ENCODE measurements around the gene ADAM12.

ADAM12 gene

DNA sequence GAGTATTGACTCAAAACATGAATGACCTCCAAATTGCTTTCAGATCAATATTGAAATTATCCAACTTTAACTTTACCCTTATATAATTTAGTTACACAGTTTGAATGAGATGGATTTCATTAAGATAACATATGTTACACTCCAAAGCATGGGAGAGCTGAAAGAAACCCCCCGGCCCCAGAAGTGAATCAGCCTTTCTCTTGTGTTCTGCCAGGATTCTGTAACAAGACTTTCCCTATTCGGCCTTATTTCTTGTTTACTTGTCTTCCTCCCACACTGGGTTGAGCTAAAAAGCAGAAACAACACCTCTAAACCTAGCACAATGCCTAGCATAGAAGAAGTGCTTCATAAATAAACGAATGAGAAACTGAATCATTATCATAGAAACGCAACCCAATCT is 224.8 kb downstream of the ADAM12 start:
- no peak for TF ChIP-seq EZH2phosphoT487 (IDR thresholded peaks at IDR 0.05; ENCODE audit: low read length)
- no peak for TF ChIP-seq EZH2 (optimal IDR thresholded peaks at IDR 0.05; ENCODE audit: low read depth, low read length)
- TF ChIP-seq, protein P1, sequence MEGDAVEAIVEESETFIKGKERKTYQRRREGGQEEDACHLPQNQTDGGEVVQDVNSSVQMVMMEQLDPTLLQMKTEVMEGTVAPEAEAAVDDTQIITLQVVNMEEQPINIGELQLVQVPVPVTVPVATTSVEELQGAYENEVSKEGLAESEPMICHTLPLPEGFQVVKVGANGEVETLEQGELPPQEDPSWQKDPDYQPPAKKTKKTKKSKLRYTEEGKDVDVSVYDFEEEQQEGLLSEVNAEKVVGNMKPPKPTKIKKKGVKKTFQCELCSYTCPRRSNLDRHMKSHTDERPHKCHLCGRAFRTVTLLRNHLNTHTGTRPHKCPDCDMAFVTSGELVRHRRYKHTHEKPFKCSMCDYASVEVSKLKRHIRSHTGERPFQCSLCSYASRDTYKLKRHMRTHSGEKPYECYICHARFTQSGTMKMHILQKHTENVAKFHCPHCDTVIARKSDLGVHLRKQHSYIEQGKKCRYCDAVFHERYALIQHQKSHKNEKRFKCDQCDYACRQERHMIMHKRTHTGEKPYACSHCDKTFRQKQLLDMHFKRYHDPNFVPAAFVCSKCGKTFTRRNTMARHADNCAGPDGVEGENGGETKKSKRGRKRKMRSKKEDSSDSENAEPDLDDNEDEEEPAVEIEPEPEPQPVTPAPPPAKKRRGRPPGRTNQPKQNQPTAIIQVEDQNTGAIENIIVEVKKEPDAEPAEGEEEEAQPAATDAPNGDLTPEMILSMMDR (IDR thresholded peaks at IDR 0.05; ENCODE audit: low read length): no peak
- H3K4me1 ChIP-seq (ENCODE audit: low read length): no peaks in the 10 kb centered on the region
- no peaks in the 10 kb centered on the region for H3K9me2 ChIP-seq (replicated peaks; ENCODE audit: insufficient read depth, low read length)
- no peaks in the 10 kb centered on the region for H3K27me3 ChIP-seq (replicated peaks; ENCODE audit: insufficient read depth, low read length)
- no peak overlapping the region for H3K27ac ChIP-seq (ENCODE audit: low read length)
- H4K20me1 ChIP-seq (ENCODE audit: insufficient read depth, low read length): no peaks in the 10 kb centered on the region
- DNase-seq: no peak
- H3F3A ChIP-seq (ENCODE audit: insufficient read depth, low read length): no peaks in the 10 kb centered on the region
- no peak overlapping the region for H2AFZ ChIP-seq (ENCODE audit: low read length)
- no peaks in the 10 kb centered on the region for H3K79me2 ChIP-seq (ENCODE audit: low read length)
- H3K9ac ChIP-seq (ENCODE audit: low read length): no peak overlapping the region
- H3K36me3 ChIP-seq (replicated peaks; ENCODE audit: insufficient read depth, low read length): no peaks in the 10 kb centered on the region
- H3K4me2 ChIP-seq (ENCODE audit: low read depth, low read length): no peak overlapping the region
- no peak overlapping the region for H3K4me3 ChIP-seq (ENCODE audit: low read length)
- H3K9me3 ChIP-seq (replicated peaks; ENCODE audit: insufficient read depth, low read length): no peaks in the 10 kb centered on the region

DNA sequence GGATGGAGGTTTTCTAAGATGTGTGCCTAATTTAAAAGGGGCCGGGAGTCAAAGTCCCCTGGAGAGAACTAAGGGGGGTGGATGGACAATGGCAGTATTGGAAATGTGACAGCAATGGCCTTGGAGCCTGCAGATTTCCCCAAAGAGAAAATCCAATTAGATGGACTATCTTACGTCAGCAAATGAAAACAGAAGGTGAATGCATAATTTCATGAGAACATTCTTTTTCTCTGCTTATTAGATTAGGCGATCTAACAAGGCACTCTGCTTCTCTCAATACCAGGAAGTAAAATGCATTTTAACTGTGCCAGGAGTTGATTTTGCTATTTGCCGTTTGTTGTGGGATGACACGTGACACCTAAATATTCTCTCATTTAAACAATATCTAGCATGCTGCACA is 226.6 kb downstream of the ADAM12 start:
- Histone ChIP-seq H3K4me3 (ENCODE audit: low read length) (no peak overlapping the region), H4K20me1 (ENCODE audit: insufficient read depth, low read length) (no peaks in the 10 kb centered on the region), H3K27me3 (replicated peaks; ENCODE audit: insufficient read depth, low read length) (no peaks in the 10 kb centered on the region), H3K36me3 (replicated peaks; ENCODE audit: insufficient read depth, low read length) (no peaks in the 10 kb centered on the region), H3K9me2 (replicated peaks; ENCODE audit: insufficient read depth, low read length) (no peaks in the 10 kb centered on the region), H3F3A (ENCODE audit: insufficient read depth, low read length) (no peaks in the 10 kb centered on the region), H3K4me2 (ENCODE audit: low read depth, low read length) (no peak overlapping the region), H3K9ac (ENCODE audit: low read length) (no peak overlapping the region), H3K27ac (ENCODE audit: low read length) (no peak overlapping the region), H3K9me3 (replicated peaks; ENCODE audit: insufficient read depth, low read length) (no peaks in the 10 kb centered on the region), H3K79me2 (ENCODE audit: low read length) (no peaks in the 10 kb centered on the region), H2AFZ (ENCODE audit: low read length) (no peak overlapping the region), H3K4me1 (ENCODE audit: low read length) (no peaks in the 10 kb centered on the region)
- TF ChIP-seq EZH2 (optimal IDR thresholded peaks at IDR 0.05; ENCODE audit: low read depth, low read length) (no peak), EZH2phosphoT487 (IDR thresholded peaks at IDR 0.05; ENCODE audit: low read length) (no peak)
- TF ChIP-seq, protein P1 (IDR thresholded peaks at IDR 0.05; ENCODE audit: low read length): no peak
- no peak for DNase-seq

DNA sequence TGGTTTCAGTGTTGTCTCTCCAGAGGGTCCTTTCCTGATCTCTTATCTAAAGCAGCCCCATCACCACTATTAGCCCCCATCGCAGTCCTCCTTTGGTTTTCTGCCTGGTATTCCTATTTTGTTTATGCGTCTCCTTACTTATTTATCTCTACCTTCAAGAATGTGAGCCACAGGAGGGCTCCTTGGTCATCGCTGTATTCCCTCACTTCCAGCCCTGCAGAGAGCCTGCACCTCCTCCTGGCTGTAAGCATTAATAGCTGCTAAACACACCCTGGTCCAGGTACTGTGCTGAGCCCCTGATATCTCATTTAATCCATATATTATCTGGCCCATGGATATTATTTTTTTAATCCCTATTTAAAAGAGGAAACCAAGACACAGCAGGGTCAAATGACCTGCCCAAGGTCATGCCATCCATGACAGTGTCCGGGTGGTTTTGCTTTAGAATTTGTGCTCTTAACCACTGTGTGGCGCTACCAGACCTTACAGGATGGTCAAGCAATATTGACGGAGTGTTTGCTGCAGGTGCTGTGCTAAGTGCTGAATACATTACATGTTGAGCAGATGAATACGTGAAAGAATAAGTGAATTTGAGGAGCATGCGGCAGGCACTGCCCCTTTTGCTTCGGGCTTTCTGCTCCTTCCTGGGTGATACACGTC is 227.2 kb downstream of the ADAM12 start:
- Histone ChIP-seq H3K27ac (ENCODE audit: low read length) (no peak overlapping the region), H3K79me2 (ENCODE audit: low read length) (no peaks in the 10 kb centered on the region), H3F3A (ENCODE audit: insufficient read depth, low read length) (no peaks in the 10 kb centered on the region), H3K9ac (ENCODE audit: low read length) (no peak overlapping the region), H3K27me3 (replicated peaks; ENCODE audit: insufficient read depth, low read length) (no peaks in the 10 kb centered on the region), H4K20me1 (ENCODE audit: insufficient read depth, low read length) (no peaks in the 10 kb centered on the region), H3K9me3 (replicated peaks; ENCODE audit: insufficient read depth, low read length) (no peaks in the 10 kb centered on the region), H3K4me2 (ENCODE audit: low read depth, low read length) (no peak overlapping the region), H3K9me2 (replicated peaks; ENCODE audit: insufficient read depth, low read length) (no peaks in the 10 kb centered on the region), H2AFZ (ENCODE audit: low read length) (no peak overlapping the region), H3K4me1 (ENCODE audit: low read length) (no peaks in the 10 kb centered on the region), H3K4me3 (ENCODE audit: low read length) (no peak overlapping the region), H3K36me3 (replicated peaks; ENCODE audit: insufficient read depth, low read length) (no peaks in the 10 kb centered on the region)
- TF ChIP-seq EZH2 (optimal IDR thresholded peaks at IDR 0.05; ENCODE audit: low read depth, low read length): no peak
- no peak for TF ChIP-seq EZH2phosphoT487 (IDR thresholded peaks at IDR 0.05; ENCODE audit: low read length)
- TF ChIP-seq, protein P1 (IDR thresholded peaks at IDR 0.05; ENCODE audit: low read length): no peak
- DNase-seq: no peak
